ENCODE results near the gene LRRC8C.

DNA sequence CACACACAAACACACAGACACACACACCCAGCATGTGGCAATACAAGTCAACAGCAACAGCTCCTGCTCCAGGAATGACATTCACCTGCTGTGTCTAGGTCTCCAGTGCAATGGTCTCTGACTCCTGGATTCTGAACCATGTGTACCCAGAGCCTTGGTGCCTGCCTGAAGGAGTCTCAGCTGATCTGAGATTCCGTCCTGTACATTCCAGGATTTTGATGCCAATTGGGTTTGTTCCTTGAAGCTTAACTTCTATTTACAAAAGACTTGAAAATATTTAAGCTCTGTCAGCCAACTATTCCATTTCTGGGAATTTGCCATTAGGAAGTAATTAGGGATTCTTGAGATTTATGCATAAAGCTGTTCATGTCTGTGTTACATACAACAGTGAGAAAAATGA is 102.6 kb downstream of the LRRC8C start:
- TF ChIP-seq CTCF (IDR thresholded peaks at IDR 0.05), result no peak
- no peak for TF ChIP-seq POLR2A (IDR thresholded peaks at IDR 0.05)

Data from heart left ventricle (tissue), 13 donors.